ENCODE results near the gene MIEN1. TPM values are rescaled to one million over a fixed set of nuclear protein-coding genes. Genes with fewer than 3 reads are reported as not detected.

Gene MIEN1
- polyA plus RNA-seq, 1 experiment, result 78.9 TPM

GRCh38 chr17:39747745-39748144 is 17.4 kb upstream of the MIEN1 start:
- ChIA-PET CTCF (interaction anchor here (7.6 kb wide), 1 partner anchor 126 kb away, joined by 56 read pairs; no protein-coding TSS in a partner anchor), POLR2A (no interaction called here)
- no peaks in the 10 kb centered on the region for H3K27me3 ChIP-seq (ENCODE audit: control insufficient read depth, insufficient read depth, low read length)
- TF ChIP-seq CTCF (IDR thresholded peaks at IDR 0.05; ENCODE audit: insufficient read depth, low read depth, low read length), result no peak
- no peak overlapping the region for H3K4me3 ChIP-seq (ENCODE audit: low read depth, low read length)
- DNase-seq (ENCODE audit: low read depth), result no peak
- no peaks in the 10 kb centered on the region for H3K36me3 ChIP-seq (ENCODE audit: control insufficient read depth, insufficient read depth, low read length)

- Histone ChIP-seq H3K36me3 (ENCODE audit: control insufficient read depth, insufficient read depth, low read length) (no peaks in the 10 kb centered on the region; the same call in 1 of the 2 replicates), H3K4me3 (ENCODE audit: low read depth, low read length) (no peak overlapping the region), H3K27me3 (ENCODE audit: control insufficient read depth, insufficient read depth, low read length) (no peaks in the 10 kb centered on the region)
- no peak for TF ChIP-seq CTCF (IDR thresholded peaks at IDR 0.05; ENCODE audit: insufficient read depth, low read depth, low read length)
- ChIA-PET CTCF (interaction anchor here (7.6 kb wide), 1 partner anchor 124 kb away, joined by 56 read pairs; no protein-coding TSS in a partner anchor), POLR2A (no interaction called here)
- no peak for DNase-seq (ENCODE audit: low read depth)
These were observed 15.8 kb upstream of the MIEN1 start for GRCh38 chr17:39746145-39746461.

GRCh38 chr17:39745335-39746144 is 15.2 kb upstream of the MIEN1 start:
- H3K4me3 ChIP-seq (ENCODE audit: low read depth, low read length), result no peak overlapping the region
- no peaks in the 10 kb centered on the region; the same call in 1 of the 2 replicates for H3K36me3 ChIP-seq (ENCODE audit: control insufficient read depth, insufficient read depth, low read length)
- TF ChIP-seq CTCF (IDR thresholded peaks at IDR 0.05; ENCODE audit: insufficient read depth, low read depth, low read length), result no peak
- DNase-seq (ENCODE audit: low read depth), result no peak
- POLR2A ChIA-PET, result no interaction called here
- CTCF ChIA-PET, result interaction anchor here (0.6 to 1.6 kb wide), 2 partner anchors 124 to 209 kb away, joined by 3 to 4 read pairs; no protein-coding TSS in a partner anchor
- no peaks in the 10 kb centered on the region for H3K27me3 ChIP-seq (ENCODE audit: control insufficient read depth, insufficient read depth, low read length)

- no peak for DNase-seq (ENCODE audit: low read depth)
- ChIA-PET CTCF (interaction anchor here (0.6 to 1.6 kb wide), 5 partner anchors 8 to 210 kb away, joined by 3 to 5 read pairs (median 3); no protein-coding TSS in a partner anchor), POLR2A (no interaction called here)
These were observed 14.5 kb upstream of the MIEN1 start for GRCh38 chr17:39744836-39745215.

More at GRCh38 chr17:39744836-39745215, 14.5 kb upstream of the MIEN1 start:
- Histone ChIP-seq H3K27me3 (ENCODE audit: control insufficient read depth, insufficient read depth, low read length) (no peaks in the 10 kb centered on the region), H3K36me3 (ENCODE audit: control insufficient read depth, insufficient read depth, low read length) (no peaks in the 10 kb centered on the region; the same call in 1 of the 2 replicates), H3K4me3 (ENCODE audit: low read depth, low read length) (no peak overlapping the region)
- TF ChIP-seq CTCF (IDR thresholded peaks at IDR 0.05; ENCODE audit: insufficient read depth, low read depth, low read length), result no peak
